ENCODE data around the gene ENDOU. TPM values are rescaled to one million over a fixed set of nuclear protein-coding genes. Genes with fewer than 3 reads are reported as not detected.
"Not testable (repeated sequence)": the region's sequence is repeated elsewhere in the genome, so short reads cannot be mapped to it uniquely, and the experiment has no call there.

ENDOU gene
- total RNA-seq, 2 experiments from 2014 or later: 0.08 TPM; not detected in 1

DNA sequence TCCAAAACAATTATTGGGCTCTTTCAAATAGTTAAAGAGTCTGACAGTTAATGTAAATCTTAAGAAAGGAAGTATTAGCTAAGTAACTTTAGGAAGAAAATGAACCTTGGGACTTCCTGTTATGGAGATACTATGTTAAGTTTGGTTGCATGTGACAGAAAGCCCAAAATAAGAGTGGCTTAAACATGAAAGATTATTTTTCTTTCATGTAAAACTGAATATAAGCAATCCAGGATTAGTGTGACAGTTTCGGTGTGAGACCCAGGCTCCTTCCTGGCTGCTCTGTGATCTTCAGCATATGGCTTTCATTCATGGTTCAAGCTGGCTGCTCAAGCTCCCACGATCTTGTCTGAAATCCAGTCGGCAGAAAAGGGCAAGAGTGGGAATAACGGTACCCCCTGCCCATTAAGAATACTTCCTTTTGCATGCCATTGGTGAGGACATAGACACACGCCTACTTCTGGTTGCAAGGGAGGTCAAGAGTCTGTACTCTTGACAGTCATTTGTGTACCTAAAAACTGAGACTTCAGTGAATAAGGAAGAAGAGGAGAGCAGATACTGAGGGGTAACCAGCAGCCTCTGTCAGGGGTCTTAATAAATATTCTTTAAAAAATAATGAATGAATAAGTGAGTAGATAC is 17.3 kb downstream of the ENDOU start:
- Mint-ChIP-seq H3K36me3 (peaks cover 9% of the 10 kb centered on the region), H3K4me3 (peak overlapping the region; percentile 70), H3K9me3 (no peaks in the 10 kb centered on the region), H3K4me1 (peaks cover 39% of the 10 kb centered on the region), H3K27me3 (no peaks in the 10 kb centered on the region), H3K27ac (peak overlapping the region; percentile 19)
- no peak for DNase-seq

DNA sequence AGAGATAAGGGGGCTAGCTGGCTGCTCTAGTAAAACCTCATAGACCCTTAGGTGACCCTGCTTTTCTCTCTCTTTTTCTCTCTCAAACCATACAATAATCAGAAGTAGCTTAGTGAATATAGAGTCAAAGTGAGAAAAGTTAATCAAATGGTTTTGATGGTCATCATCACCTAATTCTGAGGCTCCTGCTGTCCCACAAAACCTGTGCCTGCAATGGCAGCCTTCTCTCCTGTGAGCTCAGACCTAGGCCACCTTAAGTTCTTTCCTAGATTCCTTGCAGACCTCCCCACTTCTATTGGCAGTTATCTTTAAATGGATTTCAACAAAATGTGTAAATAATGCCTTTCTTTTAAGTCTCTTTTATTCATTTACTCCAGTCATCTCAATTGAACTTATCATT is 17.9 kb downstream of the ENDOU start:
- no peak for DNase-seq
- Mint-ChIP-seq H3K27me3 (no peaks in the 10 kb centered on the region), H3K4me3 (peak overlapping the region; percentile 70), H3K9me3 (no peaks in the 10 kb centered on the region), H3K36me3 (peaks cover 12% of the 10 kb centered on the region), H3K4me1 (peaks cover 42% of the 10 kb centered on the region), H3K27ac (peak overlapping the region; percentile 75)

DNA sequence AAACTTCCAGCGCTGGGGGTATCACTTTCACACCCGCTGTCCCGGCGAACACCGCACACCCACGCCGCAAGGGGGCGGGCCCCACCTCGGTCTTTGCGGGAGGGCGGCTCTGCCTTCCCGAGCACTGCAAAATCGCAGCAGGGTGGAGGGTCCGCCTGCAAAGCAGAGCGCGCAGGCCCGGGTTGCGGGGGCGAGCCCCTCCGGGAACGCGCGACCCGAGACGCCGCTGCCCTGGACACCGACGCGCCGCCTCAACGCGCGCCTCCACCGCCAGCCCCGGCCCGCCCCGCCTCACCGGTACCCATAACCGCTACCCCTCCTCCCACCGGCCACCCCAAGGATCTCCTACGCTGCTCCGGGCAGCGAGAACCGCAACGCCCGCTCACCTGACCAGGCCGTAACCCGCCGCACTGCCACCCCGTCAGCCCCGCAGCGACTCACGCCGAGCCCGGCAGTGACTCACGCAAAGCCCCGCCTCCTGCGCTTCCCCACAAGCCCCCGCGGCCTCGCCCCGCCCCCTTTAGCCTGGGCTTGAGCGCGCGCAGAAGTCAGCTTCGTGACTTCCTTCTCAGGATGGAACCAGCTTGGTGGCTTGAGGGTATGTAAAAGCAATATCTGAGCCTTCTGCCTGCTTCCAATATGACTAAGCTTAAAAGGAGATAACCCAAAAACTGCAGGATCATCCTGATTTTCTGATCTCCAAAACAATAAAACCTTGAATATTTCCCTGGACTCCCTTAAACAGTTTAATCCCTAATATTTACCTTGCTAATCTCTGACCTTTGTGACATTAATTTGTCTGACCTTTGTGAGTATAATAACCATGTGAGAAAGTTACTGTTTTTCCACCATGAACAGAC is 19.5 kb downstream of the ENDOU start, which contains the start of gene RPAP3:
Gene RPAP3, minus strand, starts transcription at position 465 of the 860 bp plus-strand sequence. CDS start 3,190 bp downstream, outside the sequence.
- Mint-ChIP-seq H3K4me1 (peaks cover 45% of the 10 kb centered on the region), H3K4me3 (peak within 1 kb of the TSS; percentile 97), H3K9me3 (no peaks in the 10 kb centered on the region)

DNA sequence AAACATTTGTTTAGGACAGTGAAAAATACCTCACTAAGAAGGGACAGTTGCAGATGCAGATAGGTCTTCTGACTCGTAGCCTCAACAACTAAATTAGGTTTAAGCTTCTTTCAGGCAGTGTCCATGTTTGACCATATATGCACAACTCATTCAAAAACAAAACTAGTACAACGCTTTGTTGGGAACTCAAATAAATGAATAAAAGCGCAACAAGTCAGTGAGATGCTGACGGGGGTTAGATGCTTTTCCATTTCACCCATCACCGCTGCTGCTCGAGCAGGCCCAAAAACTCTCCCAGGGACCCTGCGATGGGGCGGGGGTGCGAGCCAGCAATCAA is 20.1 kb downstream of the ENDOU start:
- Mint-ChIP-seq H3K27ac (peak overlapping the region; percentile 47), H3K4me1 (peaks cover 46% of the 10 kb centered on the region), H3K36me3 (peaks cover 21% of the 10 kb centered on the region), H3K9me3 (no peaks in the 10 kb centered on the region), H3K4me3 (peak overlapping the region; percentile 97), H3K27me3 (no peaks in the 10 kb centered on the region)
- no peak for DNase-seq

More for the DNA sequence above, 19.5 kb downstream of the ENDOU start, which contains the start of gene RPAP3:
- H3K36me3 Mint-ChIP-seq: peaks cover 17% of the 10 kb centered on the region
- peak; percentile 99 for DNase-seq
- peak within 1 kb of the TSS; percentile 98 for H3K27ac Mint-ChIP-seq
- H3K27me3 Mint-ChIP-seq: no peaks in the 10 kb centered on the region

DNA sequence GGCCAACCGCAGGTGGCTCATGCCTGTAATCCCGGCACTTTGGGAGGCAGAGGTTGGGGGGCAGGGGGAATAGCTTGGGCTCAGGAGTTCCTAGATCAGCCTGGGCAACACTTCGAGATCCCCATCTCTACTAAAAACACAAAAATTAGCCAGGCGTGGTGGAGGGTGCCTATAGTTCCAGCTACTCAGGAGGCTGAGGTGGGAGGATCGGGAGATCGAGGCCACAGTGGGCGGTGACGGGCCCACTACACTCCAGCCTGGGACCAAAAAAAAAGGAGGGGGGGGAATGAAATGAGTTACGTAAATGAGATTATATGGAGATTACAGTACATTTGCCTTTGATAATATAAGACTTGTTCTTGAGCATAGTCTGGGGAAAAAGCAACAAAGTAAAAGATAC is 20.6 kb downstream of the ENDOU start:
- Mint-ChIP-seq H3K27me3 (no peaks in the 10 kb centered on the region), H3K4me1 (peaks cover 47% of the 10 kb centered on the region), H3K36me3 (peaks cover 24% of the 10 kb centered on the region), H3K4me3 (peak overlapping the region; percentile 97), H3K27ac (peak overlapping the region; percentile 47), H3K9me3 (no peaks in the 10 kb centered on the region)
- no peak for DNase-seq

DNA sequence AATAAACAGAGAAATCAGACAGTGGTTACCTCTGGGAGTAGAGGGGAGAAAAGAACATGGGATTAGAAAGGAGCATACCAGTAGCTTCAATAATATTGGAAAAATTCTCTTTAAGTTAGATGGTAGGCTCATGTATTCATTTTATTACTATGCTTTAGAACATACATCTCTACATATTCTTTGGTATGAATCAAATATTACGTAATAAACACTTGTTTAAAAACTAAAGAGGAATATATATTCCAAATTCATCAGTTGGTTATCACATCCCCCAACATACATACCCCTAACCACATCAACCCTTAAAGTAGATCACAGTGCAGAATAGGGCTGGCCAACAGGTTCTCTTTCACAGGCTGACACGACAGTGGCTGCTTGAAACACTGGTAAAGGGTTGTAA is 25.0 kb downstream of the ENDOU start:
- Mint-ChIP-seq H3K4me1 (peaks cover 38% of the 10 kb centered on the region), H3K9me3 (no peaks in the 10 kb centered on the region), H3K27ac (no peak overlapping the region), H3K27me3 (no peaks in the 10 kb centered on the region), H3K4me3 (no peak overlapping the region), H3K36me3 (peaks cover 38% of the 10 kb centered on the region)
- no peak for DNase-seq

DNA sequence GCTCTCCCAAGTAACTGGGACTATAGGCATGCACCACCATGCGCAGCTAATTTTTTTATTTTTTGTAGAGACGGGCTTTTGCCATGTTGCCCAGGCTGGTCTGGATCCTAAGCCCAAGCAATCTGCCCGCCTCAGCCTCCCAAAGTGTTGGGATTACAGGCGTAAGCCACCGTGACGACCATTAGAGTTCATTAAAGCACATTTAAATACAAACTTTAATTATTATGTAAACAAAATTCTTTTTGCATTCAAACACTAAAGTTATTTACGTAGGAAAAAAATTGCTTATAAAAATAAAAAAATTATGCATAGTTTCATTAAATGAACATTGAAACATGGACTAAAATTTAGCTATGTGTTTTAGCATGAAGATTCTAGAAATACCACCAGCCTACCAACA is 26.7 kb downstream of the ENDOU start:
- H3K27me3 Mint-ChIP-seq: no peaks in the 10 kb centered on the region
- DNase-seq: no peak
- peaks cover 33% of the 10 kb centered on the region for H3K4me1 Mint-ChIP-seq
- H3K9me3 Mint-ChIP-seq: no peaks in the 10 kb centered on the region
- no peak overlapping the region for H3K4me3 Mint-ChIP-seq
- H3K36me3 Mint-ChIP-seq: peaks cover 37% of the 10 kb centered on the region
- H3K27ac Mint-ChIP-seq: no peak overlapping the region

DNA sequence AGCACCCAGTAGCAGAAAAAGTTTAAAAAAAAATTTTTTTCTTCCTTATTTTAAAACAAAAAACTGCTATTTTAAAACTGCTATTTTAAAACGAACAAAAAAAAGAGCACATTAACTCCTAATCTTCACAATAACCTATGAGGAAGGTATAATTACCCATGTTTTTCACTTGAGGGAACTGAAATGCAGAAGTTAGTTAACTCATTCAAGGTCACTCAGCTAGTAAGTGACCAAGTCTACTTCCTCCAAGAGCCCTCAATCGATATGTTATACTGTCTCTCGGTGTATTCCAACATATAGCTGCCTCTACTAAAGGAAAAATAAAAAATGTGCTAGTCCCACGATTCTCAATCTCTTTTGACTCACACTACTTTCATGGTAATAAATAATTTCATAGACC is 27.2 kb downstream of the ENDOU start:
- H3K36me3 Mint-ChIP-seq: peaks cover 37% of the 10 kb centered on the region
- no peak for DNase-seq

DNA sequence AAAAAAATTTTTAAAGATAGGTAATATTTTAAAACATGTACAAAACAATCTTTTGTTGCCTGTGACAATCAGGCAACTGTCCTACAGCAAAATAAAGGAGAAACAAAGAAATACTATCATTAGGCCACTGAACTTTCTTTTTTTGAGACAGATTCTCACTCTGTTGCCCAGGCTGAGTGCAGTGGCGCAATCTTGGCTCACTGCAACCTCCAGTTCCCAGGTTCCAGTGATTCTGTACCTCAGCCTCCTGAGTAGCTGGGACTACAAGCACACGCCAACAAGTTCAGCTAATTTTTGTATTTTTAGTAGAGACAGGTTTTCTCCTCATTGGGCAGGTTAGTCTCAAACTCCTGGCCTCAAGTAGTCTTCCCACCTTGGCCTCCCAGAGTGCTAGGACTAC is 36.1 kb downstream of the ENDOU start:
- H3K27ac Mint-ChIP-seq: no peak overlapping the region
- no peaks in the 10 kb centered on the region for H3K27me3 Mint-ChIP-seq
- peaks cover 8% of the 10 kb centered on the region for H3K4me1 Mint-ChIP-seq
- no peak overlapping the region for H3K4me3 Mint-ChIP-seq
- peaks cover 24% of the 10 kb centered on the region for H3K36me3 Mint-ChIP-seq
- DNase-seq: no peak
- H3K9me3 Mint-ChIP-seq: no peaks in the 10 kb centered on the region

More for the DNA sequence above, 27.2 kb downstream of the ENDOU start:
- no peak overlapping the region for H3K4me3 Mint-ChIP-seq
- no peak overlapping the region for H3K27ac Mint-ChIP-seq
- H3K27me3 Mint-ChIP-seq: no peaks in the 10 kb centered on the region
- peaks cover 29% of the 10 kb centered on the region for H3K4me1 Mint-ChIP-seq
- H3K9me3 Mint-ChIP-seq: no peaks in the 10 kb centered on the region

DNA sequence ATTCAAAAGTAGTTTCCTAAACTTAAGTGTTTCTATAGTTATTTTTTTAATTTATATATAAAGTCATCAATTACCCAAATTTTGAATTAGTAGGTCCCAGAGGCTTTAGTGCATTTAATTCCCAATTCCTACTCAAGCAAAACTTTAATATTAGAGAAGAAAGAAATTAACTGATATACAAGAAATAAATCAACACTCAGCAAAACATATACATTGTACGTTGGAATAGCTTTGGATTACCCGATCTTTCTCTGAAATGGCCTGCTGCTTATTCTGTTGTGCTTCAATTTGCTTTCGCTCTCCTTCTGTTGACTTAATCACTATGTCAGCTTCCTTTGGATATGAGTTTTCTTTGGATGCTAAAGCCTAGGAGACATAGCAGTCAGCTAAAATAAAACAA is 37.7 kb downstream of the ENDOU start:
- peaks cover 11% of the 10 kb centered on the region for H3K4me1 Mint-ChIP-seq
- peaks cover 23% of the 10 kb centered on the region for H3K36me3 Mint-ChIP-seq
- no peaks in the 10 kb centered on the region for H3K27me3 Mint-ChIP-seq

DNA sequence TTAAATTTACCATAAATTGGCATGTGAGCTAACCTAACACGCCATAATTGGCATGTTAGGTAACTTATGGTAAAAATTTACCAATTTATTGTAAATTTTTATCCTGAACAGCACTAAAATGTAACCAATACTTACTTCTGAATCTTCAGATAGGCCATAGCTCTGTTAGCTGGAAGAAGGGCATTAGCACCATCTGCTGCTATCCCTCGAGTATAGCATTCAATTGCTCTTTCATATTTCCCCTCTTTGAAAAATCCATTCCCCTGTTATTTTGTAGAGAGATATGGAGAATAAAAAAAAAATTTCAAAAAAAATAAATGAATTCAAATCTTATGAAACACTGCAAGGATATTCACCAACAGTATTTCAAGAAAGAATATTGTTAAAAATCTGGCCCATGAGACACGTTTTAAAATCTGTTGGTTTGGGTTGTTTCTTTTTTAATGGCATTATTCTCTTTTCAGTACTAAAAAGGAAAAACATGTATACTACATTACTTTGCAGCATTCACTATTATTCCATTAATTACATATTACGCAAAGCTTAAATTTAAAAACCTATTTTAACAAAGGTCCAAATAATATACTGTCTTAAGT is 38.5 kb downstream of the ENDOU start:
- Mint-ChIP-seq H3K9me3 (no peaks in the 10 kb centered on the region), H3K27me3 (no peaks in the 10 kb centered on the region), H3K4me3 (no peak overlapping the region), H3K27ac (no peak overlapping the region), H3K36me3 (peaks cover 22% of the 10 kb centered on the region), H3K4me1 (peaks cover 12% of the 10 kb centered on the region)
- DNase-seq: no peak

More for the DNA sequence above, 37.7 kb downstream of the ENDOU start:
- no peak for DNase-seq
- no peak overlapping the region for H3K4me3 Mint-ChIP-seq
- no peak overlapping the region for H3K27ac Mint-ChIP-seq
- no peaks in the 10 kb centered on the region for H3K9me3 Mint-ChIP-seq

DNA sequence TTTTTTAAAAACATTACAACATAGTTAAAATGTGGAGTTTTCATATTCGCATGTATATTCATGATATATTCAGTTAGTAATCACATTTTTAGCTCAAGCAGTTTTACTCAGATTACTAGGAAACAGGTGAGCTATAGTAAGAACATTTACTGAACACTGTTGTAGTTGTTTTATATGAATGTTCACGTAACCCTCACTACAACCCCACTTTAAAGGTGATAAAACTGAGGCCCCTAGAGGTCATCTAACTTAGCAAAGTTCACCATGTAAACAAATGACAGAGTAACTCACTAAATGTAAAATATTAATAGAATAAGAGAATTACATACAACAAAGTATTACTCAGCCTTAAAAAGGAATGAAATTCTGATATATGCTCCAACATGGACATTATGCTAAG is 45.5 kb downstream of the ENDOU start:
- Mint-ChIP-seq H3K4me3 (no peak overlapping the region), H3K27ac (no peak overlapping the region), H3K36me3 (peaks cover 52% of the 10 kb centered on the region), H3K9me3 (no peaks in the 10 kb centered on the region), H3K27me3 (no peaks in the 10 kb centered on the region), H3K4me1 (peaks cover 24% of the 10 kb centered on the region)
- no peak for DNase-seq

DNA sequence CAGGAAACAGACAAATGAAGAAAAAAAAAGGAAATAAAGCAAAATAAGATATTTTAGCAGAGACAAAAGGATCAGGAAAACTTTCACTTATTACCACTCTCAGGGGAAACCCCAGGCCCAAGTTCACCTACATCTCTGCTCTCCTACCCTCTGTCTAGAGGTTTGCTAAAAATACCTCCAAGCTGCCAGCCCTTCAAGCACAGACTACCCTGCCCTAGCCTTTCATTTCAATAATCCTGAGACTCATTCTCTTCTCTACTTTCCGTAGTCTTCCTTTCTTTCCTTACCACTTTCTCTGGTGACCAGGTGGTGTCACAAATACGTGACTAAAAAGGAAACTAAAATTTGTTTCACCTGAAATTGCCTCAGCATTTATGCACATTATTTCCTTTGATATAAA is 53.2 kb downstream of the ENDOU start:
- H3K4me3 Mint-ChIP-seq: no peak overlapping the region
- peaks cover 33% of the 10 kb centered on the region for H3K36me3 Mint-ChIP-seq
- H3K9me3 Mint-ChIP-seq: no peaks in the 10 kb centered on the region
- no peak for DNase-seq
- peaks cover 29% of the 10 kb centered on the region for H3K4me1 Mint-ChIP-seq
- H3K27ac Mint-ChIP-seq: peak overlapping the region; percentile 2
- H3K27me3 Mint-ChIP-seq: no peaks in the 10 kb centered on the region

DNA sequence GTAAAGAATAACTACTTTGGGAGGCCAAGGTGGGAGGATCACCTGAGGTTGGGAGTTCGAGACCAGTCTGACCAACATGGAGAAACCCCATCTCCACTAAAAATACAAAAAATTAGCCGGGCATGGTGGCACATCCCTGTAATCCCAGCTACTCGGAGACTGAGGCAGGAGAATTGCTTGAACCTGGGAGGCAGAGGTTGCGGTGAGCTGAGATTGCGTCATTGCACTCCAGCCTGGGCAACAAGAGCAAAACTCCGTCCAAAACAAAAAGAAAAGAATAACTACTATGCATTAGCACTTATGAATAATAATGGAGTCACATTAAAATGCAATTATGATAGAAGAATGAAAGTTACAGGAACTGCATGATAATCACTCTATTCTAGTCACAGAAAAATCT is 57.4 kb downstream of the ENDOU start:
- not testable (repeated sequence) for H3K27ac Mint-ChIP-seq, H3K36me3 Mint-ChIP-seq, H3K4me3 Mint-ChIP-seq, H3K27me3 Mint-ChIP-seq, H3K9me3 Mint-ChIP-seq, DNase-seq
- H3K4me1 Mint-ChIP-seq: peaks cover 14% of the 10 kb centered on the region
